ENCODE measurements around the gene ZNF117. TPM values are rescaled to one million over a fixed set of nuclear protein-coding genes. Genes with fewer than 3 reads are reported as not detected.
"Not testable (repeated sequence)": the region's sequence is repeated elsewhere in the genome, so short reads cannot be mapped to it uniquely, and the experiment has no call there.

Gene ZNF117
- 0.70 and 1.8 TPM in 2 replicates for total RNA-seq (2014; rRNA removed; shearing (Covaris generic))

DNA sequence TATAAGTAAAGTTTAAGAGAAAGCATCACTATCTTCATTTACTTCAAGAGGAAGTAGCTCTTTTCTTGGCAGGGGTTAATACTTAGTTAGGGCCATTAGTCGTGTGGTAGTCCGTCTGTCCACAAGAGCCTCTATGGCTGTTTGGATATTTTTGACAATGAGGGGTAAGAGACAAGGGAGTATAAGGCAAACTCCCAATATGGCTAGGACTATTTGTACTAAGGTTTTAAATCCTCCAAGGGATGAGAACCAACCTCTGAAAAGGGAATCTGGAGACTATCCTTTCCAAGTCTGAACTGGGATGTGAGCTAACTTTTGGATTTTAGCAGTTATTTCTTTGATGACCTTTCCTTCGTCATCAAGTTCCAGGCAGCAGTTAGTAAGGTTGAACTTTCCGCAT, at the start of gene ZNF117:
ZNF117 (minus strand) TSS at position 101 of the 400 bp plus-strand sequence.
- no peak for DNase-seq (ENCODE audit: low spot score)

DNA sequence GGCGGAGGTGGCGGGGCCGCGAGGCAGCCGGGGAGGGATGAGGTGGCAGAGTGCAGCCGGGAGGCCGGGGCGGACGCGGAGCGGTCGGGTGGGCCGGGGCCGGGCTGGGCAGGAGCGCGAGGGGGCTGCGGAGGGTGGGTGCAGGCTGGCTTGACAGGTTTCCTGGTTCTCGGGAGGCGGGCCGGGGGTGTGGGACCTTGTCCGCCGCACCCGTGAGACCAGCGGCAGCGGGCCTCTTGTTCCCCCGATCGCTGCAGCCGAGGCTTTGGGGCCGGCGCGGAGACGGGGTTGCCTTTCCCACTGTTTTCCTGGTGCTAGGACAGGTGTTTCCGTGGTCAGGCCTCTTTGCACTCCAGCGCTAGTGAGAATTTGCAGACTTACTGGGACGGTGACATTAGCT, 47.9 kb upstream of the ZNF117 start:
- not testable (repeated sequence) for DNase-seq (ENCODE audit: low spot score)

DNA sequence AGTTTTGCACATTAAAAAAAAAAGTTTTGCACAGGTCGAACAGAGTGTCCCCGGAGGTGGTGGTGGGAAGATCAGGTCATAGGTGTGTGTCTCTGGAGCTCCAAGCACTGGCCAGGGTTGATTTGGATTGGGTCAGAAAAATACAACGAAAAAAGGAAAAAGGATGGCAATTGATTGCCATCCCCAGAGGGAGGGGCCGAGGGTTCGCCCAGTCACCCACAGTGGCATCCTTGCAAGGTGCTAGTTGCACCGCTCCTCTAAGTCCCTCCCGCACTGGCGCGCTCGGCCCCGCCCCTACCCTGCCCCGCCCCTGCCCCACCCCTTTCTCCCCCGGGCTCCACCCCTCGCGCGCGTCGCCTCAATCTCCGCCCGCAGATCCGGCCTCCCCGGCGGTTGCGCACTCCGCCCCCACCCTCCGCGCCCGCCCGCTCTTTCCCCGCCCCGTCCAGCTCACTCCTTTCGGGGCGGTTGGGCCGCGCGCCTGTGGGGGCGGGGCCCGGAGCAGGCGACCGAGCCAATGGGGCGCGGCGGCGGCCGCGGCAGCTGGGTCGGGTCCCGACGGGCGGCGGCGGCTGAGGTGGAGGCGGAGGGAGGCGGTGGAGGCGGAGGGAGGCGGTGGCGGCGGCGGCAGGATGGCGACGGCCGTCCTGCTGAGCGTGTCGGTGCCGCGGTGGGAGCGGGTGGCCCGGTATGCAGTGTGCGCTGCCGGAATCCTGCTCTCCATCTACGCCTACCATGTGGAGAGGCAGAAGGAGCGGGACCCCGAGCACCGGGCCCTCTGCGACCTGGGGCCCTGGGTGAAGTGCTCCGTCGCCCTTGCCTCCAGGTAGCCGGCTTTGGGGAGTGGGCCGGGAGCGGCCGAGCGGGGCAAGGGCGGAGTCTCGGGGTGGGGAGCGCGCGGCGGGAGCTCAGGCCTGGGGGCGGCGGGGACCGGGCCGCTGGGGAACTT, 47.2 kb upstream of the ZNF117 start:
- peak; percentile 83 for DNase-seq (ENCODE audit: low spot score)

DNA sequence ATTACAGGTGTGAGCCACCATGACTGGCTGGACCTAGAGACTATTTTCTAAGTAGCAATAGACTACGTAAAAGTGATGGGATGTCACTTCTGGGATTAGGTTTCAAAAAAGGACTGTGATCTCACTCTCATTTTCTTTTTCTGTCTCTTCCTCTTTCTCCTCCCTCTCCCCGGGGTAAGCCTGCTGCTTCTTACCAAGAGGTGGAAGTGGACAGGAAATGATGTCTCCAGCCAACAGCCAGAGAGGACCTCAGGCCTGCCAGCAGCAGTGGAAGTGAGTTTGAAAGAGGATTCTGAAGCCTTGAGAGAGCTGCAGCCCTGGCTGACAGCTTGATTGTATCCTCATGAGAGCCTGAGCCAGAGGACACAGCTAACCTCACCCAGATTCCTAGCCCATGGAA, 45.7 kb upstream of the ZNF117 start:
- DNase-seq (ENCODE audit: low spot score): not testable (repeated sequence)

- DNase-seq (ENCODE audit: low spot score): not testable (repeated sequence)
Observed at GRCh38 chr7:65035469-65035868, 44.6 kb upstream of the ZNF117 start.

DNA sequence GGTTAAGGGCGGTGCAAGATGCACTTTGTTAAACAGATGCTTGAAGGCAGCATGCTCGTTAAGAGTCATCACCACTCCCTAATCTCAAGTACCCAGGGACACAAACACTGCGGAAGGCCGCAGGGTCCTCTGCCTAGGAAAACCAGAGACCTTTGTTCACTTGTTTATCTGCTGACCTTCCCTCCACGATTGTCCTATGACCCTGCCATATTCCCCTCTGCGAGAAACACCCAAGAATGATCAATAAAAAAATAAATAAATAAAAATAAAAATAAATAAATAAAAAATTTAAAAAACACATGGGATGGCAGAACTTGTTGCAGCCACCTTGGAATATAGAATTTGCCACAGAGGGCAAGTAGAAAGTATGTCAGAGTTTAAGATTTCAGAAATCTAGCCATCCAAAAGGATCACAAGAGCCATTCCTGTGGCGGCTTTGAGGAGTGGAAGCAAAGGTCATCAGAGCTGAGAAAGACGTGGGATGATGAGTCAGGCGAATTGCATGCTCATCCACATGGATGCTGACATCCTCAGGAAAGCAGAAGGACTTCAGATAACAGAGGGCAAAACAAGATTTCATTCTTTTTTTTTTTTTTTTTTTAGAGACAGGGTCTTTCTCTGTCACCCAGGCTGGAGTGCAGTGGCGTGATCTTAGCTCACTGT, 43.4 kb upstream of the ZNF117 start:
- peak; percentile 14 for DNase-seq (ENCODE audit: low spot score)

DNA sequence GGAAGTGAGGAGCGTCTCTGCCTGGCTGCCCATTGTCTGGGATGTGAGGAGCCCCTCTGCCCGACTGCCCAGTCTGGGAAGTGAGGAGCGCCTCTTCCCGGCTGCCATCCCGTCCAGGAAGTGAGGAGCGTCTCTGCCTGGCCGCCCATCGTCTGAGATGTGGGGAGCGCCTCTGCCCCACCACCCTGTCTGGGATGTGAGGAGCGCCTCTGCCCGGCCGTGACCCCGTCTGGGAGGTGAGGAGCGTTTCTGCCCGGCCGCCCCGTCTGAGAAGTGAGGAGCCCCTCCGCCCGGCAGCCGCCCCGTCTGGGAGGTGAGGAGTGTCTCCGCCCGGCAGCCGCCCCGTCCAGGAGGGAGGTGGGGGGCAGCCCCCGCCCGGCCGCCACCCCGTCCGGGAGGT, 42.6 kb upstream of the ZNF117 start:
- not testable (repeated sequence) for DNase-seq (ENCODE audit: low spot score)

DNA sequence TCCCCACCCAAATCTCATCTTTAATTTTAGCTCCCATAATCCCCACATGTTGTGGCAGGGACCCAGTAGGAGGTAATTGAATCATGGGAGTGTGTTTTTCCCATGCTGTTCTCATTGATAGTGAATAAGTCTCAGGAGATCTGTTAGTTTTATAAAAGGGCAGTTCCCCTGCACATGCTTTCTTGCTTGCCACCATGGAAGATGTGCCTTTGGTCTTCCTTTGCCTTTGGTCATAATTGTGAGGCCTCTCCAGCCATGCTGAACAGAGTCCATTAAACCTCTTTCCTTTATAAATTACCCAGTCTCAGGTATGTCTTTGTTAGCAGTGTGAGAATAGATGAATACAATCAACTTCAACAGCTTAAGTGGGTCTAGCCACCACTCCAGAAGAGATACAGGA, 34.2 kb upstream of the ZNF117 start:
- DNase-seq (ENCODE audit: low spot score): not testable (repeated sequence)

- not testable (repeated sequence) for DNase-seq (ENCODE audit: low spot score)
Observed at GRCh38 chr7:65020978-65021377, 30.1 kb upstream of the ZNF117 start.

DNA sequence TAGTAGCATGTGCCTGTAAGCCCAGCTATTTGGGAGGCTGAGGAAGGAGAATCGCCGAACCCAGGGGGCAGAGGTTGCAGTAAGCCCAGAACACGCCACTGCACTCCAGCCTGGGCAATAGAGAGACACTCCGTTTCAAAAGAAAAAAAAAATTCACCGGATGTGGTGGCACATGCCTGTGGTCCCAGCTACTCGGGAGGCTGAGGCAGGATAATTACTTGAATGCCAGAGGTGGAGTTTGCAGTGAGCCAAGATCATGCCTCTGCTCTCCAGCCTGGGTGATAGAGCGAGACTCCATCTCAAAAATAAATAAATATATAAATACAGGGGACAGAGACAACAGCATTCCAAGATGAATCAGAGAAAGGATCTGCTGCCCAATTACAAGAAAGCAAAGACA, 19.0 kb upstream of the ZNF117 start:
- peak; percentile 52 for DNase-seq (ENCODE audit: low spot score)

- not testable (repeated sequence) for DNase-seq (ENCODE audit: low spot score)
Observed at GRCh38 chr7:65009394-65009793, 18.6 kb upstream of the ZNF117 start.

- DNase-seq (ENCODE audit: low spot score): not testable (repeated sequence)
Observed at GRCh38 chr7:65007036-65007435, 16.2 kb upstream of the ZNF117 start.

DNA sequence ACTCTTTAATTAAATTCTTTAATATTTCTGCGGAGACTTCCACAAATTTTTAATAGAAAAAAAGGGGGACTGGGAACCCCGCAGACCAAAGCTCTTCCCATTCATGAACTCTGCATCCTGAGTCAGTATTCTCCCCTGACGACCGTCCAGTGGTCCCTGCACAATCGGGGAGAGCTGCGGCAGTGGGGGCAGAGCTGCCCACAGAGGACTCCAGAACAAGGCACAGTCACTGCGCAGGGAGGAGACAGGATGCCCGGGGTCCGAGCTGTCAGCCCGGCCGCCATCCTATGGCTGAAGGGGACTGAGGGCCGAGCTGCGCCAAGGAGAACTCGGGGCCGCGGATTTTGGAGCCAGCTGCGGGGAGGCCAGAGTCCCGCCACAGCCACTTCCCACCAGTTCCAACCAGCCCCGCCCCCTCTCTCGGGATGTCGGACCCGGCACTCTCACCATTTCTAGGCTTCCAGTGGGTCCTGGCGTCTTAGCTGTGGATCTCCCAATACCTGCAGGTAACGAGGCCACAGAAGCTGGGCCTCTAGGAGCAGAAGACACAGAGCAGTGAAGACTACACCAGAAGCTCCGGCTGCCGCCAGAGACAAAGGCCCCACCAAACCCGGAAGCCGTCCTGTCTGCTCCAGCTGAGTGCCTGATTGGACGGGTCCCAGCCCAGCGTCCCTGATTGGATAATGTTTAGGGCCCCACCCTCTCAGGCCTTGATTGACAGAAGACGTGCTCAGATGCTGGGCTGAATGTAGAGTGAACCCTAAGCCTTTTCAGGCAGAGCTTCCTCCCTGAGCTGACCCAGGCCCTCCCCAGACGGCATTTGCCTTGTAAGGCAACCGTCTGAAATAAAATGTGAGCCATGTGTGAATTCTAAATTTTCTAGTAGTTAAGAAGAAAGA, 15.5 kb upstream of the ZNF117 start, which contains the start of gene ERV3-1:
ERV3-1 (minus strand) TSS at position 594 of the 899 bp plus-strand sequence. CDS start 13,661 bp downstream, outside the sequence.
- peak; percentile 98 for DNase-seq (ENCODE audit: low spot score)

DNA sequence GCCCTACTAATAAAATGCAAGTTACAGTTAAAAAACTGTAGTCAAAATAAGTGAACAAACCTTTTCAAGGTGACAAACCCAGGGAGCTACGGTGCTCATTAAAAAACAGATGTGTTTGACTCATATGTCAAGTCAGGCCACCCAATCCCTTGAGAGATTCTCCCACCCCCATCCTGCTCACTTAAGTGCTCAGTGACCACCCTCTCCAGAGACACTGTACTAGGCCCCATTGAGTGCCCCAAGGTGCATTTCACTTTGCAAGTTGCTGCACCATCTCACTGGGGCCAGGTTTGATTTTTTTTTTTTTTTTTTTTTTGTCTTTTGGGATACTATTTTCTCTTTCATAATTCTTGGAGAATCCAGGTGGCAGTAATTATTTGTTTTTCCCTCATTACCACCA, 13.7 kb upstream of the ZNF117 start:
- no peak for DNase-seq (ENCODE audit: low spot score)

DNA sequence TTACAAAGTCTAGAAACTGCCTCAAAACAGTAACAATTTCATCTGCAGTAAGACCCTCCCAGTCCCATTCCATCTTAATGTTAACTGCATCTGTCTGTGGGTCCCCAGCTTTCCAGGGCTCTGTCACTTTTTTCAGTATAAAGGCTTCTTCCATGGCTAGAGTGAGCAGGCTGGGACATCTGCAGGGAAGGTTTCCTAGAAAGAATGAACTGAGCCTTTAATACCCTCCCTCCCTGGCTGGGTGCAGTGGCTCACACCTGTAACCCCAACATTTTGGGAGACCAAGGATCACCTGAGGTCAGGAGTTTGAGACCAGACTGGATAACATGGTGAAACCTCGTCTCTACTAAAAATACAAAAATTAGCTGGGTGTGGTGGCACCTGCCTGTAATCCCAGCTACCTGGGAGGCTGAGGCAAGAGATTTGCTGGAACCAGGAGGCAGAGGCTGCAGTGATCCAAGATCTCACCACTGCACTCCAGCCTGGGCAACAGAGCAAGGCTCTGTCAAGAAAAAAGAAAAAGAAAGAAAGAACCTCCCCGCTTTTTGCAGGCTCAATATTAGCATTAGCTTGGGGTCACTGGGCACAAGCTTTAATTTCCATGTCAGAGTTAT, 12.2 kb upstream of the ZNF117 start:
- DNase-seq (ENCODE audit: low spot score): no peak

DNA sequence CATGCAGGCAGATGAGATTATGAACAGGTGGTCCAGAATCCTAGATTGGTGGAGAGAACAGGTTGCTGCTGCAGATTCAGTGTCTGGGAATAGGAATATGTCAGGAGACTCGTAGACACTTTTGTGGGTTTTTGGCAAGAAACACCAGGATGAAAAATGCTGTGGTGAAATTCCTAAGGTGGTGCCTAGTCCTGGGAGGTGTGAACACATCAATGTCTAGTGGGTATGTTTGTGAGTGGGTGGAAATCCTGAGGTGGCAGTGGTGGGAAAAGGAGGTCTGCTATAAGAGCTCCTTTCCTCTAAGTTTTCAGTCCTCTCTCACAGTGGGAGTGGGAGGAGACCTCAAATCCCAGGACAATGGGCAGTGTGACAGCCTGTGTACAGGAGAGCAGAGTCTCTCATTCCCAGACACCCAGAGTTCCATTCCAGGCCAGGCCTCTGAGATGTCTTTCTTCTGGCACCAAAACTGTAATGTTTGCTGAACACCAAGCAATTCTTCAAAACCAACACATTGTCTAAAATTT, 10.5 kb upstream of the ZNF117 start:
- DNase-seq (ENCODE audit: low spot score): no peak

GRCh38 chr7:64999165-65000004, 8.5 kb upstream of the ZNF117 start:
- no peak for DNase-seq (ENCODE audit: low spot score)

GRCh38 chr7:64998865-64999164, 8.0 kb upstream of the ZNF117 start:
- DNase-seq (ENCODE audit: low spot score): no peak

DNA sequence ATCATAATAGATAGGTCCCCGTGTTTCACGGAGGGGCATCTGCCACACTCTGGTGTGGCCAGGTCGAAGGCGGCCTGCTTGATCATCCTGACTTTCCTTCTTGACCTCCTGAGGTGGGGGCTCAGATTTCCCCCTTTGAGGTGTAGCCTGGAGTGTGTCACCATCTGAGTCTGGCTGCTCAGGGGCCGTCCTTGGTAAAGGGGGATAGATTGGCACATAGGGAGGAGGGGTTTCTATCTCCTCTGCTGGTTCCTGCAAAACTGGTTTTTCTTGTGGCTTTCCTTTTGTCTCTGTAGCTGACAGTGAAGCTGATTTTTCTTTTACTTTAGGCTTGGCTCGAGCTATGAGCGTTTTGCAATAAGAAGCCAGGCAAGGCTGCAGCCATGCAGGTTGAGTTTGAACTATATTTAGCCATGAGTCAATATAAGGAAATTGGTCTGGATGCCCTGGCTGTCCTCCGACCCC, 7.1 kb upstream of the ZNF117 start:
- no peak for DNase-seq (ENCODE audit: low spot score)

Data from H4 (cell line).